Stimulated activated CD8-positive, alpha-beta memory T cell treated with anti-CD3 and anti-CD28 coated beads, Interleukin-12 subunit alpha, Interleukin-12 subunit beta, amount 100 ng/mL, for 24 hours (primary cell): Measurements from ENCODE around the gene ZNF48.

Source experiments
- DNase-seq: peaks from one replicate; pipeline ENCODE4 v3.0.0-alpha.2; 2020; ENCODE audit errors: extremely low read depth

ZNF48 gene

GRCh38 chr16:30395155-30395991 lies at the start of gene ZNF48:
ZNF48 (plus strand) TSS chr16:30395420; CDS start chr16:30395795, 375 bp downstream.
- no peak for DNase-seq

- DNase-seq, result no peak
Observed at GRCh38 chr16:30346286-30346685, 48.9 kb upstream of the ZNF48 start.

- no peak for DNase-seq
Observed at GRCh38 chr16:30348113-30348512, 47.1 kb upstream of the ZNF48 start.

GRCh38 chr16:30348929-30349328 lies 46.3 kb upstream of the ZNF48 start:
- no peak for DNase-seq

- DNase-seq, result no peak
Observed at GRCh38 chr16:30349675-30350074, 45.5 kb upstream of the ZNF48 start.

- no peak for DNase-seq
Observed at GRCh38 chr16:30350134-30350871, 44.9 kb upstream of the ZNF48 start.

GRCh38 chr16:30351001-30351441 lies 44.2 kb upstream of the ZNF48 start:
- no peak for DNase-seq

GRCh38 chr16:30351586-30352419 lies 43.4 kb upstream of the ZNF48 start:
- DNase-seq, result no peak

- no peak for DNase-seq
Observed at GRCh38 chr16:30352488-30353401, 42.5 kb upstream of the ZNF48 start.

GRCh38 chr16:30353438-30354129 lies 41.6 kb upstream of the ZNF48 start:
- DNase-seq, result no peak

- DNase-seq, result no peak
Observed at GRCh38 chr16:30354423-30355143, 40.6 kb upstream of the ZNF48 start.

GRCh38 chr16:30355144-30355953 lies 39.9 kb upstream of the ZNF48 start, which contains the start of gene CD2BP2:
CD2BP2 (minus strand) TSS chr16:30355308; CDS start chr16:30354681, 627 bp downstream.
- DNase-seq, result peak; percentile 80

- no peak for DNase-seq
Observed at GRCh38 chr16:30355954-30356308, 39.3 kb upstream of the ZNF48 start.

- DNase-seq, result no peak
Observed at GRCh38 chr16:30356401-30357084, 38.7 kb upstream of the ZNF48 start.

GRCh38 chr16:30357085-30357714 lies 38.0 kb upstream of the ZNF48 start:
- DNase-seq, result no peak

GRCh38 chr16:30357715-30358576 lies 37.3 kb upstream of the ZNF48 start:
- no peak for DNase-seq

- DNase-seq, result no peak
Observed at GRCh38 chr16:30358577-30358936, 36.7 kb upstream of the ZNF48 start.
